Panc1 (cell line): ENCODE results near the gene PPP1R3F.

Source experiments
- CTCF ChIP-seq: fragments of 450-650 bp; IDR thresholded peaks from 2 replicates; pipeline ENCODE4 v1.5.1; 2017; ENCODE audit warnings: mild to moderate bottlenecking
- POLR2AphosphoS5 ChIP-seq: IDR thresholded peaks from 2 replicates; pipeline ENCODE4 v1.6.1; 2012; ENCODE audit warnings: mild to moderate bottlenecking, low read depth, low read length, moderate library complexity
- SIN3A ChIP-seq: IDR thresholded peaks from 2 replicates; pipeline ENCODE4 v1.6.1; 2012; ENCODE audit warnings: low read depth, mild to moderate bottlenecking, low read length, moderate library complexity, borderline replicate concordance; ENCODE audit not compliant: insufficient read depth
- TCF7L2 ChIP-seq: IDR thresholded peaks from 2 replicates; pipeline ENCODE4 v1.6.1; 2011; ENCODE audit warnings: mild to moderate bottlenecking, low read depth, low read length, inconsistent platforms

GRCh38 chrX:49257846-49258748 lies 11.5 kb upstream of the PPP1R3F start:
- TF ChIP-seq CTCF (no peak), POLR2AphosphoS5 (no peak), TCF7L2 (no peak), SIN3A (no peak)
